Adrenal gland (tissue), 5 donors: ENCODE data around the gene ACP1.

Source experiments
- POLR2A ChIP-seq, 2 donors: fragments of 450-650 bp; IDR thresholded peaks; one replicate each; pipeline ENCODE4 v1.6.1; 2017; ENCODE audit warnings: antibody characterized with exemption in 2 of 2, mild to moderate bottlenecking in 2 of 2, moderate library complexity in 1 of 2
- TF ChIP-seq, protein P1 (sequence below), 6 experiments: fragments of 450-650 bp in 4 of 6; fragments of 200-600 bp in 2 of 6; sonication (generic) in 1 of 6; IDR thresholded peaks; 1 replicate in 5 of 6; 2 replicates in 1 of 6; pipeline versions ENCODE4 v1.5.1 to v1.8.0; 2016 to 2021; ENCODE audit warnings: antibody characterized with exemption in 6 of 6, mild to moderate bottlenecking in 2 of 6, moderate library complexity in 1 of 6
- donor health status: DM: no; HTN: no; CAD: no.

DNA sequence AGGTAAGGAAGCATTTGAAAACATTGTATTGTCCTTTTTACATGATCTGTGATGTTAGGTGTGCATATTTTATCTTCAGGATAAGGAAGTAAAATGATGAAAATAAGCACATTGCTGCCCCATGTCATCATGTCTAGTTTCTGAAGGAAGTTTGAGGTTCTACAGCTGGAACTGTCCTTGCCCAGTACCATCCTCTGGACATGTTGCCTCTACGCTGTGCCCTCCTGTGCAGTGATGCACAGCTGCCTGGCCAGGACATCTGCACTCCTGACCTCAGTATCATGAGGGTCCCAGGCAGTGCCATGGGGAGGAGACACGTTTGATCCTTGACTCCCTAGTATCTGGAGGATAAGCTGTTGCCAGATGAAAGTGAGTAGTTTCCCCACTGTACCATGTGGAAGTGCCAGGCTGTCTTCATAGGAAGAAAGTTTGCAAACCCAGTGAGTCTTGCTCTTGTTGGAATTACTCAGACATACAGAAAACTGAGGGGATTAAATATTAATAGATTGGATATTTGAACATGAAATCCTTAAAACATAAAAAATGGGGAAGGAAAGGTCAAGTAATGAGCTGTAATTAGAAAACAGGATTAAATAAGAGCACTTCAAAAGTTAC lies 13.7 kb downstream of the ACP1 start:
- TF ChIP-seq, protein P1, sequence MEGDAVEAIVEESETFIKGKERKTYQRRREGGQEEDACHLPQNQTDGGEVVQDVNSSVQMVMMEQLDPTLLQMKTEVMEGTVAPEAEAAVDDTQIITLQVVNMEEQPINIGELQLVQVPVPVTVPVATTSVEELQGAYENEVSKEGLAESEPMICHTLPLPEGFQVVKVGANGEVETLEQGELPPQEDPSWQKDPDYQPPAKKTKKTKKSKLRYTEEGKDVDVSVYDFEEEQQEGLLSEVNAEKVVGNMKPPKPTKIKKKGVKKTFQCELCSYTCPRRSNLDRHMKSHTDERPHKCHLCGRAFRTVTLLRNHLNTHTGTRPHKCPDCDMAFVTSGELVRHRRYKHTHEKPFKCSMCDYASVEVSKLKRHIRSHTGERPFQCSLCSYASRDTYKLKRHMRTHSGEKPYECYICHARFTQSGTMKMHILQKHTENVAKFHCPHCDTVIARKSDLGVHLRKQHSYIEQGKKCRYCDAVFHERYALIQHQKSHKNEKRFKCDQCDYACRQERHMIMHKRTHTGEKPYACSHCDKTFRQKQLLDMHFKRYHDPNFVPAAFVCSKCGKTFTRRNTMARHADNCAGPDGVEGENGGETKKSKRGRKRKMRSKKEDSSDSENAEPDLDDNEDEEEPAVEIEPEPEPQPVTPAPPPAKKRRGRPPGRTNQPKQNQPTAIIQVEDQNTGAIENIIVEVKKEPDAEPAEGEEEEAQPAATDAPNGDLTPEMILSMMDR (IDR thresholded peaks at IDR 0.05): no peak
- no peak for TF ChIP-seq POLR2A (IDR thresholded peaks at IDR 0.05)
